Pancreas (tissue), 10 donors: ENCODE measurements around the gene EIF1. TPM values are rescaled to one million over a fixed set of nuclear protein-coding genes. Genes with fewer than 3 reads are reported as not detected.

Experiments
- ATAC-seq, 4 donors: fragments of 200-7000 bp; cut with Tn5 transposase; one replicate each; pipeline versions ENCODE4 v1.8.0 to v1.9.1; 2020; ENCODE audit warnings: mild to moderate bottlenecking in 4 of 4, moderate library complexity in 4 of 4
- DNase-seq, 6 donors: peaks; one replicate each; pipeline ENCODE4 v3.0.0-alpha.2; 2020
- FAIRE-seq: peaks from 2 replicates; lab custom pipeline; 2012; peaks lifted over from hg19 to GRCh38; lab: Jason Lieb, UNC
- H3K27ac ChIP-seq, 4 donors: fragments of 200-600 bp; sonication (generic); 1 replicate in 3 of 4; 2 replicates in 1 of 4; pipeline versions ENCODE4 v1.5.0 to v1.8.0; 2020
- H3K27me3 ChIP-seq, 4 donors: fragments of 200-600 bp; one replicate each; pipeline ENCODE4 v1.8.0; 2021
- H3K36me3 ChIP-seq, 3 donors: fragments of 200-600 bp; sonication (generic) in 1 of 3; one replicate each; pipeline versions ENCODE4 v1.5.0 to v1.8.0; 2020 to 2021
- H3K4me1 ChIP-seq, 3 donors: fragments of 200-600 bp; one replicate each; pipeline ENCODE4 v1.8.0; 2021
- H3K4me3 ChIP-seq, 4 donors: fragments of 200-600 bp; sonication (generic) in 2 of 4; one replicate each; pipeline versions ENCODE4 v1.5.0 to v1.8.0; 2020 to 2021
- H3K9me3 ChIP-seq, 4 donors: fragments of 200-600 bp; one replicate each; pipeline ENCODE4 v1.8.0; 2021
- WGBS, 2 donors: extraction: QIAGEN DNeasy Blood & Tissue Kit; methylation state at CpG; one replicate each; pipeline ENCODE4 v1.1.7; 2013; 5-methylcytosine and 5-hydroxymethylcytosine counted together
- intact Hi-C, 3 donors: fragments of 100-400 bp; cut with DNase I; formaldehyde crosslinking; loops; one replicate each; pipeline versions ENCODE4 v1.11.1 to v1.14.2; 2022
- polyA plus RNA-seq, 2 donors: library from polyadenylated mRNA; stranded (reverse); fragments of 200-250 nt; gene quantifications; one replicate each; pipeline ENCODE4 v1.2.3, GENCODE V29; 2013
- total RNA-seq, 6 donors: library from RNA; stranded (reverse); fragmentation: NEBNext Ultra II Directional in 4 of 6; extraction: Animal tissue kit (Norgen Biotek cat#: 25700) in 4 of 6; gene quantifications; one replicate each; pipeline versions ENCODE4 v1.2.1 to v1.2.4, GENCODE V29; 2021 to 2023
- TF ChIP-seq, protein P1 (sequence below), 4 donors: fragments of 200-600 bp; sonication (generic) in 3 of 4; IDR thresholded peaks; one replicate each; pipeline versions ENCODE4 v1.5.0 to v1.8.0; 2021; ENCODE audit warnings: antibody characterized with exemption in 4 of 4
- donor health status: healthy with polysubstance abuse.
- donor health status: DM: no; HTN: no; CAD: no; lungs with moderate emphysema.
- donor health status: DM: no; HTN: no; CAD: no.
- donor health status: control.
- donor health status: control.
- donor health status: Bipolar disorder and iron deficiency.
- donor health status: DM: yes; HTN: yes; CAD: no.
- donor health status: DM: no; HTN: no; CAD: no.
- donor health status: DM: no; HTN: no; CAD: no.
- donor health status: DM: yes; HTN: yes; CAD: no.

Gene EIF1
- total and polyA plus RNA-seq, 8 donors = 316 to 934 (median 554) TPM

DNA sequence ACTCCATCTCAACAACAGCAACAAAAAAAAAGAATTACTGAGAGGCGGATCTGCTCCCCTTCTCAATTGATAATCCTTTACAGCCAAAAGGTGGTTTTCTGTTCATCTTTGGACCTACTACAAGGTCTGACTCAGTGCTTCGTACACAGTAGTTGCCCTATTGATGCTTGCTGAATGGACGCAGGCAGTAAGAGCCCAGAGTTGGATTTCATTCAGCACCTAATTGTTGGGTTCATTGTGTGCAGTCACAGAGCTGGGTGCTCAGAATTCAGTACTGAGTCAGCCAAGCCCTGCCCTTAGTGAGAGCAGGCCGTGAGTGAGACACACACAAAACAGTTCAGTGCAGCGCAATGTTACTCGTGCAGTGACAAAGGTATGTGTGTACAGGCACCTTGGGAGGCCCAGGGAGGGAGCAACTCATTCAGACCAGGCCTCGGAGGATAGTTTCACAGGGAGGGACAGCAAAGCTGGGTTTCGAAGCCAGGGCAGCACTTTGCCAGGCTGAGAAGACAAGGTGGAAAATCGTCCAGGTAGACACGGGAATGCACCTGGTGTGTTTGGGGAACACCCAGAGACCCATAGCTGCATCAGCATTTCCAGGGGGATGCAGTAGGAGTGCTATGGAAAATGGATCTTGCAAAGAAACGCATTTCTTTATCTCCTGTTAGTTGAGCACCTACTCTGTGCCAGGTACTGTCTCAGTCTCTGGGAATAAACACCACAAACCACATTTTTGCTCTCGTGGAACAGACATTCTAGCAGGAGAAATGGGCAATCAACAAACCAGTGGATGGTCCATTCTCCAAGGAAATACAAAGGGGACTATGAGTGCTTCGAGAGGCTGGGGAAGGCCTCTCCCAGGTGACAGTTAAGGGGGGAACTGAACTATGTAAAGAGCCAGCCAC is 46.2 kb upstream of the EIF1 start:
- no peak for DNase-seq
- no peak for FAIRE-seq
- H3K4me3 ChIP-seq = no peak overlapping the region
- no peak for ATAC-seq
- WGBS, 2 donors = 70 to 75% methylated on average over 13 of the region's 13 CpGs
- intact Hi-C loops = loop anchor here in 1 of 3 donors (10.0 kb wide), 1 partner anchor 68 kb away; the partner anchor contains the start of gene KRT9
- no peaks in the 10 kb centered on the region for H3K27me3 ChIP-seq
- no peak overlapping the region for H3K27ac ChIP-seq
- no peaks in the 10 kb centered on the region for H3K9me3 ChIP-seq
- no peaks in the 10 kb centered on the region for H3K36me3 ChIP-seq
- H3K4me1 ChIP-seq = no peaks in the 10 kb centered on the region
- TF ChIP-seq, protein P1, sequence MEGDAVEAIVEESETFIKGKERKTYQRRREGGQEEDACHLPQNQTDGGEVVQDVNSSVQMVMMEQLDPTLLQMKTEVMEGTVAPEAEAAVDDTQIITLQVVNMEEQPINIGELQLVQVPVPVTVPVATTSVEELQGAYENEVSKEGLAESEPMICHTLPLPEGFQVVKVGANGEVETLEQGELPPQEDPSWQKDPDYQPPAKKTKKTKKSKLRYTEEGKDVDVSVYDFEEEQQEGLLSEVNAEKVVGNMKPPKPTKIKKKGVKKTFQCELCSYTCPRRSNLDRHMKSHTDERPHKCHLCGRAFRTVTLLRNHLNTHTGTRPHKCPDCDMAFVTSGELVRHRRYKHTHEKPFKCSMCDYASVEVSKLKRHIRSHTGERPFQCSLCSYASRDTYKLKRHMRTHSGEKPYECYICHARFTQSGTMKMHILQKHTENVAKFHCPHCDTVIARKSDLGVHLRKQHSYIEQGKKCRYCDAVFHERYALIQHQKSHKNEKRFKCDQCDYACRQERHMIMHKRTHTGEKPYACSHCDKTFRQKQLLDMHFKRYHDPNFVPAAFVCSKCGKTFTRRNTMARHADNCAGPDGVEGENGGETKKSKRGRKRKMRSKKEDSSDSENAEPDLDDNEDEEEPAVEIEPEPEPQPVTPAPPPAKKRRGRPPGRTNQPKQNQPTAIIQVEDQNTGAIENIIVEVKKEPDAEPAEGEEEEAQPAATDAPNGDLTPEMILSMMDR (IDR thresholded peaks at IDR 0.05) = no peak

GRCh38 chr17:41647038-41647813 is 41.5 kb upstream of the EIF1 start:
- ATAC-seq = no peak
- peaks cover 0 to 6% (median 0%) of the 10 kb centered on the region in 3 donors for H3K4me1 ChIP-seq
- FAIRE-seq = peak; percentile 71
- no peak overlapping the region for H3K4me3 ChIP-seq
- H3K36me3 ChIP-seq = no peaks in the 10 kb centered on the region
- no peak overlapping the region for H3K27ac ChIP-seq
- no peaks in the 10 kb centered on the region for H3K27me3 ChIP-seq
- H3K9me3 ChIP-seq = no peaks in the 10 kb centered on the region
- WGBS, 2 donors = 56 to 61% methylated on average over 15 of the region's 15 CpGs
- intact Hi-C loops = loop anchor here in 1 of 3 donors (10.0 kb wide), 1 partner anchor 72 kb away; the partner anchor contains the start of gene KRT9
- no peak for DNase-seq
- TF ChIP-seq, protein P1 (IDR thresholded peaks at IDR 0.05) = no peak

GRCh38 chr17:41647940-41648410 is 40.7 kb upstream of the EIF1 start:
- FAIRE-seq (no peak), DNase-seq (peak; percentile 76 to 99 (median 90)), ATAC-seq (peak; percentile 80 to 88 (median 83))
- no peaks in the 10 kb centered on the region for H3K36me3 ChIP-seq
- intact Hi-C loops = loop anchor here in 1 of 3 donors (10.0 kb wide), 1 partner anchor 73 kb away; the partner anchor contains the start of gene KRT9
- peak overlapping the region in 2 of 4 donors; percentile 27 to 47 for H3K4me3 ChIP-seq
- no peaks in the 10 kb centered on the region for H3K9me3 ChIP-seq
- TF ChIP-seq, protein P1 (IDR thresholded peaks at IDR 0.05) = peak; percentile 98 to 99 (median 98)
- peaks cover 0 to 6% (median 0%) of the 10 kb centered on the region in 3 donors for H3K4me1 ChIP-seq
- no peaks in the 10 kb centered on the region for H3K27me3 ChIP-seq
- WGBS, 2 donors = 2 to 4% methylated on average over 22 of the region's 22 CpGs
- H3K27ac ChIP-seq = no peak overlapping the region

DNA sequence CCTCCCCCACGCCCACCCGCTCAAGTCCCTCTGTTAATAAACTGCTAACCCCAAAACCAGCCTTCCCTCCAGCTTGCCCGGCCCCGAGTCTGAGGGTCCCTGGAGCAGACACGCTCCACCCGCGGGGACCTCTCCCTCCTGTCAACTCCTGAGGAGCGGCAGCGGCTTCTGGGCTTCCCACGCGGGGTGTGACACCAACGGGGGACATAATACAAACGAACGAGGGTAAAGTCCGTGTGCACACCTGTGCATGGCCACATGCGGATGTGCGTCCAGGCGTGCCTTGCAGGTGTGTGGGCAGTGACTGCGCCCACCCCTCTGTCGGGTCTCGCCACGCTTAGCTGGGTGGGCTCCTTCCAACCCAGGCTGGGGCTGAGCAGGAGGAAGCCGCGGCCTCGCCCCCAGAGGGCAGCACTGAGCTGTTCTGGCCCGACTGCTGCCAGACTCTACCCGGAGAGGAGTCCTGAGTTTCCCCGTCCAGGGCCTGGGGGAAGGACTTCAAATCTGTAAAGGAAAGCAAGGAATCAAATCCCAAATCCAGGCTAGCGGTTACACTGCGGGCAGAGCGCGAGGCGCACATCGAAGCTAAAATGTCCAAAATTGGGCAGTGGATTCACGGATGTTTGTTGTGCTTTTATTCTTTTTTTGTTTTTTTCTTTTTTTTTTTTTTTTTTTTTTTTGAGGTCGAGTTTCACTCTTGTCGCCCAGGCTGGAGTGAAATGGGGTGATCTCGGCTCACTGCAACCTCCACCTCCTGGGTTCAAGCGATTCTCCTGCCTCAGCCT is 40.1 kb upstream of the EIF1 start:
- 3 to 5% methylated on average over 39 of the region's 39 CpGs for WGBS, 2 donors
- DNase-seq (peak; percentile 80 to 97 (median 88)), ATAC-seq (peak; percentile 89 to 95 (median 92)), FAIRE-seq (no peak)
- no peak overlapping the region for H3K27ac ChIP-seq
- no peaks in the 10 kb centered on the region for H3K36me3 ChIP-seq
- TF ChIP-seq, protein P1 (IDR thresholded peaks at IDR 0.05) = peak; percentile 82 to 95 (median 92)
- intact Hi-C loops = loop anchor here in 1 of 3 donors (10.0 kb wide), 1 partner anchor 74 kb away; the partner anchor contains the start of gene KRT9
- peaks cover 0 to 6% (median 0%) of the 10 kb centered on the region in 3 donors for H3K4me1 ChIP-seq
- no peaks in the 10 kb centered on the region for H3K27me3 ChIP-seq
- H3K4me3 ChIP-seq = peak overlapping the region in 2 of 4 donors; percentile 27 to 47
- H3K9me3 ChIP-seq = no peaks in the 10 kb centered on the region
